NCI-H2029 (cell line): ENCODE data around the gene ZNF524.

Source experiments
- DNase-seq: peaks from one replicate; lab custom pipeline; 2025; lab: John Stamatoyannopoulos, UW

Gene ZNF524

GRCh38 chr19:55620410-55621204 lies 20.5 kb downstream of the ZNF524 start:
- no peak for DNase-seq

- no peak for DNase-seq
Measured at GRCh38 chr19:55621205-55621672, 21.2 kb downstream of the ZNF524 start.

DNA sequence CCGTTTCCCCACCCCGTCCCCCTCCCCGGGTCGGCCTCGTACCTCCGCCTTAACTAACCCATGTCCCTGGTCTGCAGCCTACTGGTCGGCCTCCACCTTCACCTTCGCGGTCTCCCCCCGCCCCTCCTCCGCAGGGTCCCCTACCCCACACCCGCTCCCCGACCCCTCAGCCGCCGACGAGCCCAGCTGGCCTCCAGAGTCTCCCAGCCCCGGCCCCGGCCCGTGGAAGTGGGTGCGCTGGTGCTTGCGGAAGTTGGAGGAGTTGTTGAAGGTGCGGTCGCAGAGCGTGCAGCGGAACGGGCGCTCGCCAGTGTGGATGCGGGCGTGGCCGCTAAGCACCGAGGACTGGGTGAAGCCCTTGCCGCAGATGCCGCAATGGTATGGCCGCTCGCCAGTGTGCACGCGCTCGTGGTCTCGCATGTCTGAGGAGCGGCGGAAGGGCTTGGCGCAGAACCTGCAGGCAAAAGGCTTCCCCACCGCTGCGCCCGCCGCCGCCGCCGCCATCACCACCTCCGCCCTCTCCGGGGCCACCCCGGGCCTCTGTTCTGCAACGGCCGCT lies 21.7 kb downstream of the ZNF524 start:
- DNase-seq, result no peak

- DNase-seq, result no peak
Measured at GRCh38 chr19:55622242-55622969, 22.3 kb downstream of the ZNF524 start.

GRCh38 chr19:55623130-55623529 lies 23.0 kb downstream of the ZNF524 start:
- DNase-seq, result no peak

DNA sequence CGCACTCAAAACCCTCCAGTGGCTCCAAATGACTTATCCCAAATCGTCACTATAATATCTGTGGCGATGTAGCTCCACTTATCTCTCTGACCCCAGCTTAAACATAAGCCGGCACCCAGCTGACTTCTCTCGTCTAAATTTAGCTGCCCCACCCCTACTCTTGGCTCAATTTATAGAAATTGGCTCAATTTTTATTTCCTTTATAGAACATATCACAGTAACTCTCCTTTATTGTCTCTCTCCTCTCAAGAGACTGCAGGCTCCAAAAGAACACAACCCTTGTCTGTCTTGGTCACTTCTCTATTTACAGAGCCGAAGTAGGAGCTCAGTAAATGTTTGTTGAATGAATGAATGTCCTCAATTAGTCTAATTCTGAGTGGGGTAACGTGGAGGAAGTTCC lies 23.5 kb downstream of the ZNF524 start:
- DNase-seq, result no peak

- peak; percentile 94 for DNase-seq
Measured at GRCh38 chr19:55624109-55625003, 24.3 kb downstream of the ZNF524 start, which contains the start of gene ZNF784. ZNF784 (minus strand) TSS chr19:55624566; CDS start chr19:55624561, 5 bp downstream.

DNA sequence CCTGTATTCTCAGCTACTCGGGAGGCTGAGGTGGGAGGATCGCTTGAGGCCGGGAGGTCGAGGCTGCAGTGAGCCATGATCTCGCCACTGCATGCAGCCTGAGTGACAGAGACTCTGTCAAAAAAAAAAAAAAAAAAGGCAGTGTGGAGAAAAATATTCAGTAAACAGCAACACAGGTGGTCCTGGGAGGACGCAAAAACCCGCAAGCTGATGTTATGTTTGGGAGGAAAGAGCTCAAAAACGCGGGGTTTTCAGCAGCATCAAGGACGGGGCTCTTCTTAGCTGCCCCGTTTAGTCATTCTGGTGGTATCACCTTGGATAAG lies 24.9 kb downstream of the ZNF524 start:
- DNase-seq, result no peak

DNA sequence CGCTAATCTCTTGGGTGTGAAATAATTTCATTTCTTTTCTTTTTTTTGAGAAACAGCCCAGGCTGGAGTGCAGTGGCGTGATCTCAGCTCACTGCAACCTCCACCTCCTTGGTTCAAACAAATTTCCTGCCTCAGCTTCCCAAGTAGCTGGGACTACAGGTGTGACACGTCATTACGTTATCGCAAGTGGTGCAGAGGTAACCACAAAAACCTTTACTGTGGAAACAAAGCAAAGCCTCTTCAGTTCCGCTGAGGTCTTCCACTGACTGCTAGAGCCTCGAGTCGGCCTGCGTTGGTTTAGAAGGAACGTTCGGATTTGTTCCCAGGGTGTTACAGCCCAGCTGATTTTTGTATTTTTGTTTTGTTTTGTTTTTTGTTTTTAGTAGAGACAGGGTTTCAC lies 26.3 kb downstream of the ZNF524 start:
- no peak for DNase-seq

DNA sequence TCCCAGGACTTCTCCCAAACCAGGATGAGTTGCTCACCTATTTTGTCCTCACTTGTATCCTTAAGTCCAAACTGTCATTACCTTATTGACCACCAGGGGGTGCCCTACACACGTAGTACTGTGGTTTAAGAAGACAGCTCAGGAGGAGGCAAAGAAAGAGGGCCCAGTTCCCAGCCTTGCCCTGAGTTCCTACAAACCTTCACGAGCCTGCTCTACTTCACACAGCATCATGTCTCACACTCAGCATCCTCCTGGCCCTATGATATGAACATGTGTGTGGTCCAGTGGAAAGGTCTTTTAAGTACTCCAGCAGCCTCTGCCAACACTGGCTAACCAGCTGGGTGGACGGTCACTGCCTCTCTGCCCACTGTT lies 32.4 kb downstream of the ZNF524 start:
- DNase-seq, result peak; percentile 76

DNA sequence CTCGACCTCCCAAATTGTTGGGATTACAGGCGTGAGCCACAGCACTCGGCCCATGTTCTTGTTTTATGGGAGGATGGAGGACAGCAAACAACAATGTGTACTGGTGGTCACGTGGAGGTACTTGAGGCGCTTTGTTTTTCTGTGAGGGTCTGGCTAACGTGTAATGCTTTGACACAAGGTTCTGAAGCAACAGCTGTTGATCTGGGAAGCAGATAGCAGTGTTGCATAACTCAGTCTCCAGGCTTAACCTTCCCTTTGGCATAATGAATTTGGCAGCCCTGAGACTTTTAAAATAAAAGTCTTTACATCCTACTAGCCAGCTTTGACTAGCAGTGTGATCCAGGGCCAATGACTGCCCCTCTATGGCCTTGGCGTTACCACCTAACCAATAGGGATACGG lies 33.8 kb downstream of the ZNF524 start:
- peak; percentile 33 for DNase-seq

GRCh38 chr19:55635334-55635717 lies 35.2 kb downstream of the ZNF524 start:
- DNase-seq, result no peak

DNA sequence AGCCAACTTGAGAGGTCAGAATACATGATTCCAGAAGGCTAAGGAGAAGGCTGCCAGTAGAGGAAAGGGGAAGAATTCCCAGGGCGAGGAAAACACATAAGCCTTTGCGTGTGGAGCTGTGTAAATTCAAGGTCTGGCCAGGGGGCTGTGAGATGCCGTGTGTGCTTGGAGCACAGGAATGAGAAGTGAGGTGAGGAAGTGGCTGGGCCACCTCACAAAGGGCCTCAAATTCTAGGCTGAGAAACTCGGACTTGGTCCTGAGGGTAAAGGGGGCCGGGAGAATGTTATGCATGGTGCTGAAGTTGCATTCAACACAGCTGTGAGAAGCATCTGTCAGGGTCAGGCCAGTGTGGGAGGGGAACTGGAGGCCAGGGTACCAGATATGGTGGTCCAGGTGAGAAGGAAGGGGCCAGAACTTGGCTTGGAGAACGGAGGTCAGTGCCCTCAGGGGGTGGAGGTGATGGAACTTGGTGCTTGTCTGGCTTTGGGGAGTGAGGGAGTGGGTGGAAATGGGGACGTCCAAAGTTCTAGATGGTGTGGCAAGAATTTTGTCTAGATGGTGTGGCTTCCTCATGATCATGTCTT lies 35.9 kb downstream of the ZNF524 start:
- no peak for DNase-seq

DNA sequence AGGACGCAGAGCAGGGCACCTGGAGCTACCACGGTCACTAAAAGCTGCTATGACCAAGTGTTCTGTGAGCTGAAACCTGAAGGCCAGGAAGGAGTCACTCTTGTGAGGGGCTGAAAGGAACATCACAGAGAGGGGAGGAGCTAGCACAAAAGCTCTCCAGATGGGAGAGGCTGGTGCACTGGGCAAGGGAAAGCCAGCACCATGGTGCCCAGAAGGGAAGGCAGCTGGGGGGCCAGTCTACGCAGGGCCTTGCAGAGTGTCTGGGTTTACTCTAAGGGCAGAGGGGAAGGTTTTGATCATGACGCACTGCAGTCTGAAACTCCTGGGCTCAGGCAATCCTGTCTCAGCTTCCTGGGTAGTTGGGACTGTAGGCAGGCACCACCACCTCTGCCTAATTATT lies 36.6 kb downstream of the ZNF524 start:
- no peak for DNase-seq

DNA sequence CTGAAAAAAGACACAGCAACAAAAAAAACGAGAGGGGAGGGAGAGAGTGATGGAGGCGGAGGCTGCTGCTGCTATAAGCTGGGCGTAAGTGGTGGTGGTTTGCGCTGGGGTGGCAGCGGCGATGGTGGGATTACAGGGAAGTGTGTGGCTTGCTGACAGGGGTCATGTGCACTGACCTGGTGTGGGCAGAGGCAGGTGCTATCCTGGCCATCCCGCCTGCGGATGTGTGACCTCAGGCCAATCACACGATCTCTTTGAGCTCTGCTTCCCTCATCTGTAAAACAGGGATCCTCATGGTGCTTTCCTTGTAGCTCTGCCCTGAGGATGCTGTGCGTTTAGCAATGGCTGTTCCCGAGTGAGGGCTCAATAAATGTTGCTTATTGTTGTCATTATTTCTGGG lies 37.4 kb downstream of the ZNF524 start:
- no peak for DNase-seq

GRCh38 chr19:55638864-55639359 lies 38.8 kb downstream of the ZNF524 start:
- DNase-seq, result no peak

GRCh38 chr19:55640043-55640576 lies 40.0 kb downstream of the ZNF524 start:
- peak; percentile 47 for DNase-seq

DNA sequence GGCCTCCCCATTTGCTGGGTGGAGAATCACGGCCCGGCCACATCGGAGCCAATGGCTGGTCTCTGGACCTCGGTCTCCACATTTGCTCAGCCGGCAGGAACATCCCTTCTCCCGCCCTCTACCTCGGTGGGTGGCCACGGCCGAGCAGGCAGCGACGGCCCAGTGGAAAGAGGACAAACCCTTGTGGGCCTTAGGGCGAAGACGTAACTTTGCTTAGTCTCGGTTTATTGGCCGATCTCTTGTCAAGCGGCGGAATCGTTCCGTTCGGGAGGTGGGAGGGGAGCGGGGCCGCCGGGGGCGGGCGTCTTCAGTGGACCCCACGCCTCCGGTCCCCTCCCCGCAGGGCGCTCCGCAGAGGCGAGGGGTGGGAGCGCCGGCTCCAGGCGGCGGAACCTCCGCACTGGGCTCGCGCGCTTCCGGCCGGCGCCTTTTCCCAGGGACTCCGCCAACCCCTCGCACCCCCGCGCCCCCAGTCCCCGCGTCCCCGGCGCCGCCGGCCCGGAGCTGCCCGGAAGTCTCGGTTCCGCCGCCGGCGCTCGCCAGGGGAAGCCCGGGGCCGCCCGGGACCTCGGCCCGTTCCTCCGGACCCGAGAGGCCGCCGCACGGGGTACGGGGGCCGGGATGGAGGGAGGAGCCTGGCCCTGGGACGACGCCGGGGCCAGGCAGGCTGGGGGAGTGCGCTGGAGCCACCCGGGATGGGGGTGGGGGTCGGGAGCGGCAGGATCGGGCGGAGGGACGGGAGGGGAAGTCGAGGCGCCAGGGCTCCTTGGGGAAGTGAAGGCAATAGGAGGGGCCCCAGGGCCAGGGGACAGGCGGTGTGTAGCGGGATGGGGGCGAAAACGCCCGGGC lies 40.7 kb downstream of the ZNF524 start, which contains the start of gene ZNF580:
Gene ZNF580, plus strand, starts transcription at position 426 of the 849 bp plus-strand sequence. CDS start 1,507 bp downstream, outside the sequence.
- peak; percentile 53 for DNase-seq

- no peak for DNase-seq
Measured at GRCh38 chr19:55641426-55642152, 41.5 kb downstream of the ZNF524 start.
